DMS 273 treated with DMSO at 0.1 percent for 48 hours (cell line): ENCODE measurements around the gene CASKIN2.
"Not testable (repeated sequence)": the region's sequence is repeated elsewhere in the genome, so short reads cannot be mapped to it uniquely, and the experiment has no call there.

Experiments
- DNase-seq: peaks from one replicate; lab custom pipeline; 2025; lab: John Stamatoyannopoulos, UW

The CASKIN2 gene

DNA sequence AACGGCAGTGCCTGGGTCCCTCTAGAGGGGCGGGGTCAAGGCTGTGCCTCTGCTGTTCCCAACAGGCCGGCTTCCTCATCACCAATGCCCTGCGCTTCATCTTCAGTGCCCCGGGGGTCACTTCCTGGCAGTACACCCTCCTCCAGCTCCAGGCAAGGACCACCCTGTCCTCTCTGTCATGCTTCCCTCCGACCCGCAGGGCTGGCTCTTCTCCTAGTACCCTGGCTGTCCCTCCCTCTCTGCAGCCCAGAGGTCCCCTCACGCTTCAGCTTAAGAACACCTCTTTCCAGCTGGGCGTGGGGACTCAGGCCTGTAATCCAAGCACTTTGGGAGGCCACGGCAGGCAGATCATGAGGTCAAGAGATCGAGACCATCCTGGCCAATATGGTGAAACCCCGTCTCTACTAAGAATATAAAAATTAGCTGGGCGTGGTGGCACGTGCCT is 25.8 kb downstream of the CASKIN2 start:
- no peak for DNase-seq

DNA sequence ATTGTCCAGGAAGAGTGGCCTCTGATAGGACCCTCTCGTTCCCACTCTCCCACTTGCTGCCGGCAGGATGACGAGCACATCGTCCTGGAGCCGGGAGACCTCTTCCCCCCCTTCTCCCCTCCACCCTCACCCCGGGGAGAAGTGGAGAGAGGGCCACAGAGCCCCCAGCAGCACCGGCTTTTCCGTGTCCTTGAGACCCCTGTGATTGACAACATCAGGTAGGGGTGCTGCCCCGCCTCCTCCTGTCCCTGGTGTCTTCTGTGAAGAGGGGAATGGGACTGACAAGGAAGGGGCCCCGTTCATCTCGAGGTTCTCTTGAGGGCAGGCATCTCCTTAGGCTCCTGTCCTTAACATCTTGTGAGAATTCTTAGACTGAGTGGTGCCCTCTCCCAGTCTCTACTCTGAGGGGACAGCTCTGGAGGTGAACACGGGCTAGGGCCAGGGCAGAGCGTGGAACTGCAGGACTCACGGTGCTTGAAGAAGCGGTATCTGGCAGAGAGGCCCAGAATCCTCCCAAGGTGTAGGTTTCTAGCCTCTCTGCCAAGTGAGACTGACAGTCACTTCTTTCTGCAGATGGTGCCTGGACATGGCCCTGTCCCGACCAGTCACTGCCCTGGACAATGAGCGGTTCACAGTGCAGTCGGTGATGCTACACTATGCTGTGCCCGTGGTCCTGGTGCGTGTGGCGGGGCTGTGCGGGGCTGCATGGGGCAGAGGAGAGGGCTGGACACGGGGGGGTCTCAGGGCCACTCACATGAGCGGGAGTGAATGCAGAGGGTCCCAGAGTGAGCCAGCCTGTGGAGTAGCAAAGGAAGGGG is 26.4 kb downstream of the CASKIN2 start:
- DNase-seq = no peak

DNA sequence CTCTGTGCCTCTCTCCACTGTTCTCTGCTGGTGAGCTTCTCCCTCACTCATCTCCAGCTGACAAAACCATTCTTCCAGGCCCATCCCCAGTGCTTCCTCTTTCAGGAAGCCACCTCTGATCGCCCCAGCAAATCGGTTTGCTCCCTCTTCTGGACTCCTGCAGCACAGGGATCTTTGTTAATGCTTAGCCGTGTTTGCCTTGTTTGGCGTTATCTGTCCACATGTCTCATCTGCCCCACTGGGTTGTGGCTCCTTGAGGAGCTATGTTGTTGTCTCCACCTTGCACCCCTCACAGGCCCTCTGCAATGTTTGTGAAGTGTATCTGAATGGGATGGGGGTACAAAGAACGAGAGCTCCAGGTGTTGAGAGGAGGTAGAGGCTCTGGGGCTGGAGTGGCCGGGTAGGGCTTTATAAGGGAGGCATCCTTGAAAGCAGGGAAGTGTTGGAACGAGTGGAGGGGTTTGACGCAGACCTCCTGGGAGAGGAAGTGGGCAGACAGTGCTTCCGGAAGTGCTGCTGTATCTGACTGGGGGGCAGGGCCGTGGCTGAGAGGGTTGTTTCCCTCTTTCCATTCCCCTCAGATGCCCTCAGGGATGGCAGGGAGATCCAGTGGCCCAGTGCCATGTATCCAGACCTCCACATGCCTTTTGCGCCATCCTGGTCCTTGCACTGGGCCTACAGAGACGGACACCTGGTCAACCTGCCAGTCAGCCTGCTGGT is 27.8 kb downstream of the CASKIN2 start:
- no peak for DNase-seq

DNA sequence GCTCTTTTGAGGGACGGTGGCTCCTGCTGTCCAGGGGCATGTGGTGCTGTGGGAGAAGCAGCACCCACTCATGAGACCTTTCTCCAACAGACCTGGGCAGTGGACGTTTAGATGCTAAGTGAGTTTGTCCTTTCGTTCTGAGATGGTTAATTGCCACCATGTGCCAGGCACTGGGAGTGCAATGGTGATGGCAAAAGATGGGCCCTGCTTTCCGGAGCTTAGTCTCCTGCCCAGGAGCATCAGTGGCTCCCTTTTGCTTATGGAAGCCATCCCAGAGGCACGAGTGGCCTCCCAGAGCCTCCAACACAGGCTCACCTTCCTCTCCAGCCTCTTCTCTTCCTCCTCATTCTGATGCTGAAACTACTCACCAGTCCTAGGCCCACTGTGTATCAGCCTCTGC is 28.4 kb downstream of the CASKIN2 start:
- no peak for DNase-seq

DNA sequence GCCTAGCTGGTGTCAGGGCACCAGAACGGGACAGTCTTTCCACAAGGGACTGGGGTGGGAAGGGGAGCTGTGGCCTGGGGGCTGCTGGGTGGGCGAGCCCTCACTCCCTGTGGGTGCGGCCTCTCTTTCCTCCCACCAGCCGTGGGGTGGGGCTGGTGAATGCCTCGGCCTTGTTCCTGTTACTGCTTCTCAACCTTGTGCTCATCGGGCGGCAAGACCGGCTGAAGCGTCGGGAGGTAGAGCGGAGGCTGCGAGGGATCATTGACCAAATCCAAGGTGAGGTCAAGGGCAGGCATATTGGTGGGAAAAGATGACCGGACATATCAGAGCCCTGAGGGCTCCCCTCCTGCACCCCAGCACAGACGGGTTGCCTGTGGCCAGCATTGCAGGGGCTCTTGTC is 29.2 kb downstream of the CASKIN2 start:
- DNase-seq = no peak

DNA sequence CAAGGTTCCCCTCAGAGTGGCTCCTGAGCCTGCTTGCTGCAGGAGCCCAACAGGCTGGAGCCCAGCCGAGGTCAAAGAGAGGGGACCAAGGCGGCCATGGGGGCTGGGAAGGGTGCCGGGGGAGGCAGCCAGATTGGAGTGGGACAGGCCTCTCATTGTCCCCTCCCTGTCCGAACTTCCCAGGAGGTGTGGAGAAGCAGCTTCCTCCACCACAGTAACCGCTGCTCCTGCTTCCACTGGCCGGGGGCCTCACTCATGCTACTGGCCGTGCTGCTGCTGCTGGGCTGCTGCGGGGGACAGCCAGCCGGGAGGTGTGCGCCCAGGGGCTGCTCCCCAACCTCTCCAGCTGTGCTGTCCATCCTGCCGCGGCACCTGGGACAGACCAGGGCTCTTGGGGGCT is 29.6 kb downstream of the CASKIN2 start:
- no peak for DNase-seq

DNA sequence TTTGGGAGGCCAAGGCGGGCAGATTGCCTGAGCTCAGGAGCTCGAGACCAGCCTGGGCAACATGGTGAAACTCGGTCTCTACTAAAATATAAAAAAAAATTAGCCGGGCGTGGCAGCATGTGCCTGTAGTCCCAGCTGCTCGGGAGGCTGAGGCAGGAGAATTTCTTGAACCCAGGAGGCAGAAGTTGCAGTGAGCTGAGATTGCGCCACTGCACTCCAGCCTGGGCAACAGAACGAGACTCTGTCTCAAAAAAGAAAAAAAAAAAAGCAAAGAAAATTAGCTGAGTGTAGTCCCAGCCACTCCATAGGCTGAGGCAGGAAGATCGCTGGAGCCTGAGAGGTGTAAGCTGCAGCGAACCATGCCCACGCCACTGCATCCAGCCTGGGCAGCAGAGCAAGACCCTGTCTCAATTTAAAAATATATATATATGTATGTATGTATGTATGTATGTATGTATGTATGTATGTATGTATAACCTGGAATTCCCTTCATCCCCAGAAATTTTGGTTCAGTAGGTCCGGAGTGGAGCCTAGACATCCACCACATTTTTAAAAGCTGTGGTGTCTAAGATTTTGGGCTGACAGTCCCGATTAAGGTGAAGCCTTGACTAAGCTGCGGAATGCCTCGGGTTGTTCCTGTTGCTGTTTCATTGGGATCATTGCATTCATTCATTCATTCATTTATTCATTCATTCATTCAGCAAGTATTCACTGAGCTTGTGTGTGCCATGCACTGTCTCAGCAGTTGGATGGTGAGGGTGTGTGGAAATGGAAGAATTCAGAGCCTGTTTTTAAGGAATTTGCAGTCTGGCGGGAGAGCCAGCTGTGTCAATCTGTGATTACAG is 33.0 kb downstream of the CASKIN2 start:
- DNase-seq = no peak

DNA sequence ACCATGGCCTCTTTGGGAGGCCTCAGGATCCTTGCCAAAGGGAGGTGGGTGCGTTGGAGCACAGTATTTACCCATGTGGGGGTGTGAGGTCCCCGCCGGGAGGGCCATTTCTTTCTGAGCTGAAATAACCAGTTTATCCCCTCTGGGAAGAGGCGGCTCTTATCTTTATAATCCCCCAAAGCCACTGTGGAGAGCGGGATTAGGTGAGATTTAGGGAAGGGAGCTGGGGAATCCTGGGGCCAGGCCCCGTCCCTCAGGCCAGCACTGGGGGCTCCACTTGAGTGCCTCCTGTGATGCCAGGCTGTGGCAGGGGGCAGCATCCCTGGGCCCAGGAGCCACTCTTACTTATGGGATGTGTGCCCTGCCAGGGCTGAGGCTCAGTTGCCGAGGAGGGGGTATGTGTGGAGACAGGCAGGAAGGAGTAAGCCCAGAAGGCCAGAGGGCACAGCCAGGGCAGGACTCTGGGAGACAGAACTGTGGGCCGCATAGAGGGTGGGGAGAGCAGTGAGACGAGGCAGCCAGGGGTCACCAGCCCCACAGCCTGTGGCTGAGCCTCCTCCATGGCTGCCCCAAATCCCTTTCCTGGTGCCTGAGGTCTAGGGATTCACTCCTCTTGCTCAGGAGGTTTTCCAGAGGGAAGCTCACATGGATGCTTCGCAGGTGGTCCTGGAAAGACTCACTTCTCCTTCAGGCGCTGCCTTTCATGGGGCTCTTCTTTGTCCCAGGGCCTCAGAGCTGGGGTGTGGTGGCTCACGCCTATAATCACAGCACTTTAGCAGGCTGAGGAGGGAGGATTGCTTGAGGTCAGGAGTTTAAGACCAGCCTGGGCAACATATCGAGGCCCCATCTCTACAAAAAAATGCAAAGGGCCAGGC is 33.9 kb downstream of the CASKIN2 start:
- no peak for DNase-seq

DNA sequence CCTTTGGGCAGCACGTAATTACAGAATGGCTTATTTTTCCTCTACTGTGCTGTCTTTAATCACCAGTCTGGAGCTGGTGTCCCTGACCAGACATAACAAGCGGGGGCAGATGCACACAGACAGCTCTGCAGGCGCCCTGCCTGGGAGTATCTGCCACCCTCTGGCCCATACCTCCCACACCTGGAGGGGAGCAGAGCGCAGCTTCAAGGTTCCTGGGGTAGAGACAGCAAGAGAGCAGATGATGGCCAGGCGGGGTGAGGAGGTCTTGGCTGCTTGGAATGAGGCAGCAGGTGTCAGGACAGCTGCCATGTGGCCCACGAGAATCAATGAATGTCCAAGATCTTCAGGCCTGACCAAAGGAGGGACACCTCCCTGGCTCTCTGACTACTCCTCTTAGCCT is 35.1 kb downstream of the CASKIN2 start:
- DNase-seq = no peak

DNA sequence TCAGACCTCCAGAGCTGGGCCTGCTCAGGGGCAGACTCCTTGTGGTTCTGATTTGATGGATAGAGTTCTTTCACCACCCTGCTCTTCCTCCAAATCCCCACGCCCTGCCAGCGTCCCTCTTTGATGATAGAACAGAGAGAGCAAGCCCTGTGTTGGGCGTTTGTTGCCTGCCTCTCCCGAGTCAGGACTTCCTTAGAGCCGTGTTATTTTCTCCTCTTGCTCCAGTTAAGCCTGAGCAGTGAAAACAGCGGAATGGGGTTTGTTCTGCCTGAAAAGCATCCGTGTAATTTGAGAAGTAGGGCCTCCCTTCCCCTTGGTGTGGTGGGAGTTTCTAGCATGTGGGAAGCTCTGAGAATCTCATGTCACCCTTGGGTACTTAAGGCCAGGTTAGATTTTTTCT is 36.8 kb downstream of the CASKIN2 start:
- no peak for DNase-seq

DNA sequence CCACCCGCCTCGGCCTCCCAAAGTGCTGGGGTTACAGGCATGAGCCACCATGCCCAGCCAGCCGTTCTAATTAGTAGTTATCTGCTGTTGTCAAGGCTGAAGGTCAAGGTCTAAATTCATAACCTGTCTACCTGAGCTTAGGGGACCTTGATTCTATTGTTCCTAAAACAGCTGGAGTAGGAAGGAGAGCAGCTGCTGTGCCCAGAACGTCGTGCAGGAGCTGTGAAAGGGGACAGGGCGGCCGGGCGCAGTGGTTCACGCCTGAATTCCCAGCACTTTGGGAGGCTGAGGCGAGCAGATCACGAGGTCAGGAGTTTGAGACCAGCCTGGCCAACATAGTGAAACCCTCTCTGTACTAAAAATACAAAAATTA is 37.9 kb downstream of the CASKIN2 start:
- not testable (repeated sequence) for DNase-seq

DNA sequence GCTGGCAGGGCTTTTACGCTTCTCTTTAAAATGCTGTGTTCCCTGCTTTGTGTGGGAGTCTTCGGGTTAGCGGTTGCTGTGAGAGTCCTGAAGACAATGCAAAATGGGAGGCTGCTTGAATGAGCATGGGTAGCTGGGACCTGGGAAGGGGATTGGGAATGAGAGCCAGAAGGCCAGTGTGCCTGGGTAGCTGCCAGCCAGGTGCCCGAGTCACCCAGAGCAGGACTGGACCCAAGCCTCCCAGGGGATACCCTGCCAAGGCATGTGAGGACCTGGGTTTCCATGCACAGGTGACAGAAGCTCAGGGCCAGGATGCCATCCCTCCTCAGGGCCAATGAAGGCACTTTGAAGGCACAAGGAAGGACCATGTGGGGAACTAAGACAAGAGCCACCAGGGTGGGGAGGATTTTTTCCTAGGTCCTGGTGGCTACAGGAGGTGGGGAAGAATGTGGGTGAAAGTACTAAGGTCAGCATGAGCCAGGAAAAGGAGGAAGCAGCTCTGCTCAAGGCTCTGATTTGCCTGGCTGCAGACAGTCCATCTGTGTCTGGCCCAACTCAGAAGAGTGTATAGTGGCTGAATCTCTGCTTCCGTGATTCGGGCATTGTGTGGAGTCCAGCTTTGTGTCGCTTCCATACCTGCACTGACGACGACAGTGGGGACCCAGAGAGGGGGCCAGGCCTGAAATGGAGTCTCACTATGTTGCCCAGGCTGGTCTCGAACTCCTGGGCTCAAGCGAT is 38.4 kb downstream of the CASKIN2 start:
- DNase-seq = no peak

DNA sequence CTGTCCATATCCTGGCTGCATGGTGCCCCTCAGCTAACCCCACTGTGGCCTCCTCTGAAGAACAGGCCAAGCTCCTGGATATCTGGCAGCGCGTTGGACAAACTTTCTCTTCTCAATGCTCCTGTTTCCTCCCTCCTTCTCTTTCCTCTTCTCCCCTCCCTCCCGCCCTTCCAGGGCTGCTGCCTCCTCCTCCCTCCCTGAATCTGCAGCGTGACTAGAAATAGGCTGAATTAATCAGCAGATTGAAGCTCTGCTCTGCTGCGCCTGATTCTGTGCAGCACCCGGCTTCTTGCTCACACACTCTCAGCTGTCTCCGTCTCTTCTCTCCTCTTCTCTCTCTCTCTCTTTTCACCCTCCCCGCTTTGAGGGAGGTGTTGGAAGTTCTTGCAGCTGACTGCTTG is 39.1 kb downstream of the CASKIN2 start:
- no peak for DNase-seq

DNA sequence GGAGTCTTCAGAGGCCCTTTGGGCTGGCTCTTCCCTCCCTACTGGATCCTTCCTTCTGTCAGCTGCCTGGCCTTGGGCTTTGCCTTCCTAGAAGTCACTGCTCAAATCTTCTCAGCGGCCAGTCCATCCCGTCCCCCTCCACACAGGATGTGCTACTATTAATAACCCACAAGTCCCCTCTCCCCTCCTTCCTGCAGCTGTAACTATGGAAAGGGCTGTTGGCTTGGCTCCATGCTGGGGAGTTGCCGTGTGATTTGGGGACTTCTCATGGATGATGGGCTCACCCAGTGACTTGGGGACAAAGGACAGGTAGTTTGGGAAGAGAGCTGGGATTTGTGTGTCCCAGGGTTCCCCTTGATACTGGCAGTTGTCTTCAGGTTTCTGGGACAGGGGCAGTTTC is 39.5 kb downstream of the CASKIN2 start:
- DNase-seq = no peak

DNA sequence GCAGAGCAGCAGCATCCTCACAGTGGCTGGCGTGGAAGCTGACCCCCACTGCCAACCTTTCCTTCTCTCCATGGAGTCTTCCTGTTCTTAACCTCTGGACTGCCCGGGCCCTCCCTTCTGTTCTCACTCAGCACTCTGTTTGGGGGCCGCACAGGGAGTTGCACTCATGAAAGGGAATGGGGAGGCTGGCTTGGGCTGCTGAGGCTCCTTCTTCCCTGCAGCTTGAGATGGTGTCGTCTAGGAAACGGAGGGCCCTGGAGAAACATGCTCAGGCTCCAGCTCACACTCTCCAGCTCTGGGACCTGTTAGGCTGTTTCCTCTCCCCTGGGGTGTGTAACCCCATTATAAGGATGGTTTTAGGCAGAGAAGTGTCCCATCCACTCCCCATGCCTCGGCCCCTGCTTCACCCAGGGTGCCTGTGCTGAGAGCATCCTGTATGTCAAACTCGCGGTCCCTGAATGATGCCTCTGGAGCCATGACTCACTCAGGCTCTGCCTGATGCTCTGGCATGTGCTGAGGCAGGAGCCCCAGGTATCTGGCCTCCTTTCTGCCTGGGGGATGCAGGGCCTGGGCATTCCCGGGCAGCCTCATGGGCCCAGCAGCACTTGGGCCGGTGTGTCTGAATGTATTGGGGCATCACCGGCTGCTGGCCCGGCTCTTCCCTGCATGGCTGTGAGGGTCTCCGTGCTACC is 40.0 kb downstream of the CASKIN2 start:
- no peak for DNase-seq

DNA sequence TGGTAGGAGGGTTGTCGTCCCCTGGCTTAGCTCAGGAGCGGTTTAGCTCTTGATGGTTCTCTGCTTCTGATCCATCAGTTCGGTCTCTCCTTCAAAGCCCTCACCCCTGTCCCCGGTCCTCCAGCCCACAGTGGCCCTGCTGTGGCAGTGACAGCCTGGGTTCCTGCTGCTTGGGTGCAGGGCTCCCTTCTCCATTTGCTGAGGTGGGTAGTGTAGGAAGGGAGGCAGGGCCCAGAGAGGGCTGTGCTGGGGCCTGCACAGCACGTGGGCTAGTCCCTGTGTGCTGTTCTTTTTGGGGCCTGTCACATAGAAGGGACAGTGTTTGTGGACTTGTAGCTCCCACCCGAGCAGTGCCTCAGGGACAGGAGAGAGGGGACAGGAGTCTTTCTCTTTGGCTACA is 40.6 kb downstream of the CASKIN2 start:
- DNase-seq = no peak

DNA sequence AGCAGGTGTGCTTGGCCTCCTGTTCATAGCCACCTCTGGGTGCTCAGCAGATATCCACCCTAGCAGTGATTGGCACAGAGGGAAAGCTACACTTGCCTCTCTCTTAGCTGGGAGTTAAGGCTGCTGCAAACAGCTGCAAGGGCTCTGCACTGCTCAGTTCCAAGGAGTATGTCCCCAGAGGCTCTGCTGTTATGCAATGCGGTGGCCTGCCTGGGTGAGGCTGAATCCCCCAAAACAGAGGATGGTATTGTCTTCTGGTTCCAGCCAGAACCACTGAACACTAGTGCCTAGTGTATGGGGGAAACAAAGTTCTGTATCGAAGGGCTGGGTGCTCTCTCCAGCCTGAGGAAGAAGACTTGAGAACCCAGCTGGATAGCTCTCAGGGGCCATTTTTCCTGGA is 42.1 kb downstream of the CASKIN2 start:
- DNase-seq = no peak

DNA sequence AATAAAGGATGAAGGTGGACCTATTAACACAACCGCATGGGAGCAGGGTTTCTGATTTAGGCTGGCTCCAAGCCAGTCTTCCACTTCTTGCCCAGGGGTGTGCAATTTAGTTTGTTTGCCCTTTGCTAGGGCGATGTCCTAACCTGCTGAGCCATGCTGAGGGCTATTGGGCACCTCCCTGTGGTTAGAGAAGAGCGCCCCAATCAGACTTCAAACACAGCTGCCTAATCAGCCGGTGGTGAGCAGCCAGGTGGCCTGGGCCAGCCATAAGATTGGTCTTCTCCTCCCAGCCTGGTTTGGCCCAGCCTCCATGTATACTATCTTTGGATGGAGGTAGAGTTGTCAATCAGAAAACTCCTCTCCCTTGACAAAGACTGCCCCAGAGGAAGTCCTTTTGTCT is 43.2 kb downstream of the CASKIN2 start:
- DNase-seq = no peak

DNA sequence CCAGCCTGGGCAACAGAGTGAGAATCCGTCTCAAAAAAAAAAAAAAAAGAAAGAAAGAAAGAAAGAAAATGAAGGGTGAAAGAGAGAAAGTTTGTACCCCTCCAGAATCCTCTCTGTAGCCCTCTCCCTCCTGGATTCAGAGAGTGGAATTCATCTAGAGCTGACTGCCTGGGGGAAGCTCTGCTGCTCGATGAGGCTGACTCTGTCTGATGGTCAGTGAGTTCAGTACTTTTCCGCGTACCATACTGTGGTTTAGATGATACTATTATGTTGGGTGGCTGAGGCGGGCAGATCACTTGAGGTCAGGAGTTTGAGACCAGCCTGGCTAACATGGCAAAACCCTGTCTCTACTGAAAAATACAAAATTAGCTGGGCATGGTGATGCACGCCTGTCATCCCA is 44.1 kb downstream of the CASKIN2 start:
- no peak for DNase-seq

DNA sequence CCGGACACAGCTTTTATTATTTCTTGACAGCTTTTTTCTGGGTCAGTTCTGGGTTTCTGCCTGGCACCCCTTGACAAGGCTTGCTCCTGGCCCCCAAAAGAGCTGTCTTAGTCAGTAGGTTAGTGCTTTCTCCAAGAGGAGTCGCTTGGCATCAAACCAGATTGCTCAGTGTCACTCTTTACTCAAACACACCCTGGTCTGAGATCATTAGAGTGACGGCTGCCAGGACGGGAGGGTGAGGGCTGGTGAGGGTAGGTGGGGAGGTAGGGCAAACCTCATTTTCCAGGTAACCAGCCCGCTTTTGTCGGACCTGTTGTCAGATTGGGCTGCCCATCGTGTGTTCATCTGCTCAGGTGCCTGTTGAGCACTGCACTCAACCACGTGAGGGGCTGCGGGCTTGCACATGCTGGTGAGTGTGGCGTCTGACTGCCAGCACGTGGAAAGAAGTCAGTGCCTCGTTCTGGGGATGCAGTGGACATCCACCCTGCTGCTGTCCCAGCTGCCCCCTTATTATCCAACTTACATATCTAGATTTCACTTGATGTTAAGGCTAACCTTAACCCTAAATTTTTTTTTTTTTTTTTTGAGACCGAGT is 46.5 kb downstream of the CASKIN2 start:
- no peak for DNase-seq
